SU-DHL-6 (cell line): Measurements from ENCODE around the gene EPB41.

ENCODE experiments used
- H2AFZ ChIP-seq: fragments of 200-600 bp; sonication (generic); 2 replicates; pipeline ENCODE4 v1.6.1; 2014; ENCODE audit warnings: low read depth, mild to moderate bottlenecking, moderate library complexity, mixed read lengths, antibody characterized with exemption, low read length; ENCODE audit not compliant: severe bottlenecking
- H3F3A ChIP-seq: fragments of 200-600 bp; shearing (Covaris generic); 2 replicates; pipeline ENCODE4 v1.6.0; 2016; ENCODE audit warnings: antibody characterized with exemption, mild to moderate bottlenecking; ENCODE audit not compliant: insufficient read depth
- H3K27ac ChIP-seq: fragments of 200-600 bp; sonication (generic); 2 replicates; pipeline ENCODE4 v1.5.1; 2016; ENCODE audit warnings: low read depth, mild to moderate bottlenecking, low read length, moderate library complexity, mixed read lengths
- H3K27me3 ChIP-seq: fragments of 200-600 bp; sonication (generic), shearing (Covaris generic); 2 replicates; pipeline ENCODE4 v1.6.0; 2014; ENCODE audit warnings: mild to moderate bottlenecking, low read length
- H3K36me3 ChIP-seq: fragments of 200-600 bp; sonication (generic); 2 replicates; pipeline ENCODE4 v1.6.1; 2014; ENCODE audit warnings: mild to moderate bottlenecking, low read length, mixed read lengths
- H3K4me2 ChIP-seq: fragments of 300-600, 200-600 bp; shearing (Covaris generic), sonication (generic); 2 replicates; pipeline ENCODE4 v1.6.0; 2014; ENCODE audit warnings: low read length, low read depth, mild to moderate bottlenecking; ENCODE audit not compliant: poor library complexity, severe bottlenecking
- H3K4me3 ChIP-seq: fragments of 200-600 bp; sonication (generic); 2 replicates; pipeline ENCODE4 v1.5.1; 2014; ENCODE audit warnings: antibody characterized with exemption, low read length, mild to moderate bottlenecking, mixed read lengths; ENCODE audit not compliant: insufficient read depth, poor library complexity, severe bottlenecking
- H3K79me2 ChIP-seq: fragments of 200-600 bp; sonication (generic); 2 replicates; pipeline ENCODE4 v1.6.1; 2014; ENCODE audit warnings: mild to moderate bottlenecking, low read length, moderate library complexity; ENCODE audit not compliant: insufficient read depth
- H3K9ac ChIP-seq: fragments of 200-600 bp; sonication (generic); 2 replicates; pipeline ENCODE4 v1.7.0; 2014; ENCODE audit warnings: mild to moderate bottlenecking, low read length
- H3K9me2 ChIP-seq: fragments of 200-600 bp; sonication (generic); replicated peaks from 2 replicates; pipeline ENCODE4 v1.6.1; 2014; ENCODE audit warnings: low read length; ENCODE audit not compliant: insufficient read depth
- H3K9me3 ChIP-seq: fragments of 200-600 bp; sonication (generic); 2 replicates; pipeline ENCODE4 v1.6.1; 2014; ENCODE audit warnings: low read length, mixed read lengths; ENCODE audit not compliant: insufficient read depth
- H4K20me1 ChIP-seq: fragments of 200-600 bp; sonication (generic); 2 replicates; pipeline ENCODE4 v1.6.1; 2014; ENCODE audit warnings: low read depth, mild to moderate bottlenecking, antibody characterized with exemption, low read length, moderate library complexity, mixed read lengths
- CTCF ChIP-seq: fragments of 200-600 bp; sonication (generic); IDR thresholded peaks from one replicate; pipeline ENCODE4 v1.5.1; 2017; ENCODE audit warnings: antibody characterized with exemption, mild to moderate bottlenecking, low read length, moderate library complexity; ENCODE audit not compliant: insufficient read depth, poor library complexity, severe bottlenecking
- EZH2phosphoT487 ChIP-seq: fragments of 200-600 bp; sonication (generic), shearing (Covaris generic); conservative IDR thresholded peaks from 2 replicates; pipeline ENCODE4 v1.6.1; 2018; ENCODE audit warnings: mild to moderate bottlenecking, antibody characterized with exemption, low read length, moderate library complexity, mixed read lengths

EPB41 gene

DNA sequence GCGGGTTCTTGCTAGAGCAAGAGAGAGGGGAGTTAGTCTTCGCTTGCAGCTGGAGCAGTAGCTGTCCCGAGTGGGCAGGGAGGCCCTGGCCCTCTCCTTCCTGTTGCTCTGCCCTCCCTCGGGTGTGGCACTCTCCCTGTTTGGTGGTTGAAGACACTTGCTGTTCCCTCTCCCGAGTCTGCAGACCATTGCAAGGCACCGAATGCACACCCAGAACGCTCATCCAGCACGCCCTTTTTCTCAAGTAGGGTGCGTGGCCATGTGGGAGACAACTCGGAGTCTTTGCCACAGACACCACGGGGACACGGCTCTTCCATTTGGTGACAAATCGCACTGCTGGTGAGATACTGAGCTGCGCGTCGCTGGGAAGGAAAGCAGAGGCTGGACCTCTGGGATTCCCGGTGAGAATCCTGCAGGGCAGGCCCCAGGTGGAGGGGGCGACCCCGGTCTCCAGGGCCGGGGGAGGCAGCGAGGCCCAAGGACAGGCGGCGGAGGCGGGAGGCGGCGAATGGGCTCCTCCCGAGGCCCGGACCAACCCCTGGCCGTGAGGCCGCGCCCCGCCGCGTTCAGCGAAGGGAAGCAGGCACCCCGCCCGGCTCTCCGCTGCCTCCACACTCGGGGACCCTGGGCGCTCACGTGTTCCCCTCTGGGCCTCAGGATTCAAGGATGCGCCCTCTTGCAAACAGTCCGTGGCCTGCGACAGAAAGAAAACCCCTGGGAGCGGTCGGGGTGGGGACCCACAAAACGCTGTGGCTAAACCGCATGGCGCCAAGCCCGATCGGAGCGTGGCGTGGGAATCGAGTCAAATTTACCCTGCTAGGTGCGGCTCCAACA is 219.7 kb downstream of the EPB41 start:
- no peaks in the 10 kb centered on the region for H3K79me2 ChIP-seq
- no peak overlapping the region for H3K9ac ChIP-seq
- no peak overlapping the region for H3K4me3 ChIP-seq
- no peak overlapping the region for H3K4me2 ChIP-seq
- no peaks in the 10 kb centered on the region for H4K20me1 ChIP-seq
- TF ChIP-seq EZH2phosphoT487, result no peak
- no peak for TF ChIP-seq CTCF
- no peaks in the 10 kb centered on the region for H3K27me3 ChIP-seq
- no peaks in the 10 kb centered on the region for H3F3A ChIP-seq
- H3K9me3 ChIP-seq, result no peaks in the 10 kb centered on the region
- no peaks in the 10 kb centered on the region for H3K9me2 ChIP-seq
- no peak overlapping the region for H2AFZ ChIP-seq
- H3K36me3 ChIP-seq, result no peaks in the 10 kb centered on the region
- no peak overlapping the region for H3K27ac ChIP-seq

DNA sequence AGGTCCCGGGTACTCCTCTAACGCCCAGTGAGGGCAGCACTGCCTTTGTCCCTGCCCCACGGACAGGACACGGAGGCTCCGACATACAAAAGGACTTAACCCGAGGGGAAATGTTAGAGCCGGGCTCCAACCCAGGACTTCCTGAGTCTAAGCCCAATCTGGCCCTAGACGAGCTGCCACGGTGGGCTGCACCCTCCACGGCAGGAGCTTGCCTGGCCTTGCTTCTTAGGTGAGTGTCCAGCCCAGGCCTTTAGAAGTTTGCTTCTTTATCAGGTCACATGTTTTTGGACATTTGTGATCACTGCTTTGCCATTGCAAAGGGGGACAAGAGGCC is 220.3 kb downstream of the EPB41 start:
- no peaks in the 10 kb centered on the region for H3K9me3 ChIP-seq
- no peak overlapping the region for H3K4me2 ChIP-seq
- no peaks in the 10 kb centered on the region for H3F3A ChIP-seq
- no peaks in the 10 kb centered on the region for H3K79me2 ChIP-seq
- H4K20me1 ChIP-seq, result no peaks in the 10 kb centered on the region
- no peaks in the 10 kb centered on the region for H3K36me3 ChIP-seq
- no peak overlapping the region for H3K4me3 ChIP-seq
- H3K27me3 ChIP-seq, result no peaks in the 10 kb centered on the region
- H3K9ac ChIP-seq, result no peak overlapping the region
- no peak overlapping the region for H3K27ac ChIP-seq
- TF ChIP-seq CTCF, result no peak
- no peaks in the 10 kb centered on the region for H3K9me2 ChIP-seq
- no peak overlapping the region for H2AFZ ChIP-seq

DNA sequence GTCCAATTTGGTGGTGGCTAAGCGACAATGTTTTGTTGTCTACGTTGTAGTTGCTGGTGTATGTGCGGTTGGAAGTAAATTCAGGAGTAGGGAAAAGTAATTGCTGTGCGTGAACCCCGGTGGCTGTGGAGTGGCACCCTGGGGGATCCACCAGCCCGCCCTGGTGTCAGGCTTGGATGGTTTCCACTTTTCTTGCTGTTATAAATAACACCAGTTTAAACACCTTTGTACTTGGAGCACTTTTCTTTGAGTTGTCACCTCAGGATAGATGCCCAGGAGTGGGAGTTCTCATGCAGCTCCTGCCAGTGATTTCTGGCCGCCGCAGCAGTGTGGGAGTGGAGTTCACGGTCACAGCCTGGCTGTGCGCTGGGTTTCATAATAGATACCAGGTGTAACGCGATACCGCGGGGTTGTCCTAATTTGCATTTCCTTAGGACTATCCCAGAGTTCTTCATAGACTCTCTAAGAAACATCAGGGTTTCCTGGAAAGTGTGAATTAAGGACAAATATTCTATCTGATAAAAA is 222.1 kb downstream of the EPB41 start:
- no peaks in the 10 kb centered on the region for H3K27me3 ChIP-seq
- H3K9ac ChIP-seq, result no peak overlapping the region
- no peak overlapping the region for H3K4me2 ChIP-seq
- TF ChIP-seq EZH2phosphoT487, result no peak
- no peak for TF ChIP-seq CTCF
- no peaks in the 10 kb centered on the region for H4K20me1 ChIP-seq
- no peaks in the 10 kb centered on the region for H3K9me3 ChIP-seq
- no peaks in the 10 kb centered on the region for H3K79me2 ChIP-seq
- H3K9me2 ChIP-seq, result no peaks in the 10 kb centered on the region
- H3K27ac ChIP-seq, result no peak overlapping the region
- no peaks in the 10 kb centered on the region for H3F3A ChIP-seq
- H3K4me3 ChIP-seq, result no peak overlapping the region
- H3K36me3 ChIP-seq, result no peaks in the 10 kb centered on the region
- H2AFZ ChIP-seq, result no peak overlapping the region
